PC-9 (cell line): Measurements from ENCODE around the gene HAUS3. TPM values are rescaled to one million over a fixed set of nuclear protein-coding genes. Genes with fewer than 3 reads are reported as not detected.

ENCODE experiments used
- BruUV-seq: library from RNA; stranded (reverse); fragments of 400-500 nt; replicated peaks from 2 replicates; lab custom pipeline; 2021; lab: Mats Ljungman, UMichigan
- CTCF ChIA-PET: fragments of 300-600 bp; sonication (Branson Sonifier 250); formaldehyde crosslinking; loops from one replicate; lab custom pipeline; 2022; ENCODE audit warnings: antibody characterized with exemption; lab: Charles Lee
- POLR2A ChIA-PET: fragments of 300-600 bp; sonication (Branson Sonifier 250); formaldehyde crosslinking; loops from one replicate; lab custom pipeline; 2022; ENCODE audit warnings: antibody characterized with exemption; ENCODE audit not compliant: unreplicated experiment; lab: Charles Lee
- DNase-seq, 2 experiments: peaks; one replicate each; pipeline versions ENCODE4 v3.0.0 to v3.0.0-alpha.2; 2015 to 2022; ENCODE audit warnings: mixed read lengths in 1 of 2
- H2AFZ ChIP-seq: fragments of 200-600 bp; sonication (generic); 2 replicates; pipeline ENCODE4 v1.8.1; 2017; ENCODE audit warnings: antibody characterized with exemption
- H3F3A ChIP-seq: fragments of 200-600 bp; sonication (generic); 2 replicates; pipeline ENCODE4 v1.8.1; 2017; ENCODE audit warnings: antibody characterized with exemption, mild to moderate bottlenecking, low read depth; ENCODE audit not compliant: insufficient read depth
- H3K27ac ChIP-seq: fragments of 200-600 bp; sonication (generic); 2 replicates; pipeline ENCODE4 v1.6.1; 2016; ENCODE audit warnings: mixed run types
- H3K27me3 ChIP-seq: fragments of 200-600 bp; sonication (generic); 2 replicates; pipeline ENCODE4 v1.6.1; 2016; ENCODE audit warnings: low read depth, mixed run types; ENCODE audit not compliant: insufficient read depth
- H3K36me3 ChIP-seq: fragments of 200-600 bp; sonication (generic); 2 replicates; pipeline ENCODE4 v1.6.1; 2016; ENCODE audit warnings: low read depth, mixed run types
- H3K4me1 ChIP-seq: fragments of 200-600 bp; sonication (generic); replicated peaks from 2 replicates; pipeline ENCODE4 v1.6.1; 2016; ENCODE audit warnings: mixed run types; ENCODE audit not compliant: insufficient read depth
- H3K4me2 ChIP-seq: fragments of 200-600 bp; sonication (generic); 2 replicates; pipeline ENCODE4 v1.6.1; 2017; ENCODE audit warnings: mixed run types
- H3K4me3 ChIP-seq: fragments of 200-600 bp; sonication (generic); 2 replicates; pipeline ENCODE4 v1.6.1; 2016; ENCODE audit warnings: mixed run types
- H3K79me2 ChIP-seq: fragments of 200-600 bp; sonication (generic); 2 replicates; pipeline ENCODE4 v1.6.1; 2017; ENCODE audit warnings: low read depth, mixed run types
- H3K9me2 ChIP-seq: fragments of 200-600 bp; sonication (generic); 2 replicates; pipeline ENCODE4 v1.8.1; 2017; ENCODE audit warnings: mild to moderate bottlenecking; ENCODE audit not compliant: insufficient read depth
- H3K9me3 ChIP-seq: fragments of 200-600 bp; sonication (generic); 2 replicates; pipeline ENCODE4 v1.8.1; 2016; ENCODE audit warnings: low read depth; ENCODE audit not compliant: insufficient read depth
- H4K20me1 ChIP-seq: fragments of 200-600 bp; sonication (generic); 2 replicates; pipeline ENCODE4 v1.8.1; 2017; ENCODE audit not compliant: insufficient read depth
- CTCF ChIP-seq: fragments of 200-600 bp; sonication (generic); conservative IDR thresholded peaks from 2 replicates; pipeline ENCODE4 v1.6.1; 2017; ENCODE audit warnings: mixed run types, antibody characterized with exemption, mild to moderate bottlenecking, moderate library complexity
- EZH2 ChIP-seq: fragments of 200-600 bp; sonication (generic); IDR thresholded peaks from 2 replicates; pipeline ENCODE4 v1.8.0; 2017; ENCODE audit warnings: antibody characterized with exemption, low read depth
- intact Hi-C: fragments of 100-400 bp; cut with micrococcal nuclease; formaldehyde crosslinking; loops from one replicate; pipeline ENCODE4 v1.10.0; 2022; ENCODE audit not compliant: unreplicated experiment
- total RNA-seq: library from RNA; stranded (reverse); gene quantifications from 2 replicates; pipeline ENCODE4 v1.2.3, GENCODE V29; 2021

Gene HAUS3
- total RNA-seq, 1 experiment from 2014 or later: 16.2 TPM

- no peaks in the 10 kb centered on the region for H3K36me3 ChIP-seq
- 0 out of 2 replicates have a peak, but pooled peaks cover 6% of the 10 kb centered on the region for H3K27me3 ChIP-seq
- H3F3A ChIP-seq: no peaks in the 10 kb centered on the region
- H3K79me2 ChIP-seq: no peaks in the 10 kb centered on the region
- no peak for DNase-seq
- H2AFZ ChIP-seq: peak overlapping the region; percentile 89
- intact Hi-C loops: loop anchor here (5.0 kb wide), 1 partner anchor 207 kb away; the partner anchor contains the start of gene RNF4
- no peaks in the 10 kb centered on the region for H3K9me3 ChIP-seq
- ChIA-PET CTCF (no interaction called here), POLR2A (no interaction called here)
- H3K27ac ChIP-seq: no peak overlapping the region
- peak overlapping the region; percentile 95 for H3K4me2 ChIP-seq
- TF ChIP-seq EZH2 (no peak), CTCF (no peak)
- BruUV-seq: TSS peak; percentile 47
- no peaks in the 10 kb centered on the region for H3K9me2 ChIP-seq
- peak overlapping the region; percentile 76; the same call in 1 of the 2 replicates for H3K4me3 ChIP-seq
- peaks cover 9% of the 10 kb centered on the region; the same call in 1 of the 2 replicates for H3K4me1 ChIP-seq
- H4K20me1 ChIP-seq: 0 out of 2 replicates have a peak, but pooled peaks cover 5% of the 10 kb centered on the region
Observed at GRCh38 chr4:2260344-2261109, 18.6 kb upstream of the HAUS3 start.

- POLR2A ChIA-PET: no interaction called here
- H3K4me3 ChIP-seq: no peak overlapping the region
- 0 out of 2 replicates have a peak, but pooled peaks cover 5% of the 10 kb centered on the region for H4K20me1 ChIP-seq
- H3K27ac ChIP-seq: no peak overlapping the region
- H3K4me2 ChIP-seq: no peak overlapping the region
- H3K9me3 ChIP-seq: no peaks in the 10 kb centered on the region
- DNase-seq: no peak
- H3K79me2 ChIP-seq: no peaks in the 10 kb centered on the region
- CTCF ChIA-PET: no interaction called here
- no peaks in the 10 kb centered on the region for H3K36me3 ChIP-seq
- no peak overlapping the region for H2AFZ ChIP-seq
- H3K4me1 ChIP-seq: peaks cover 9% of the 10 kb centered on the region; the same call in 1 of the 2 replicates
- H3F3A ChIP-seq: no peaks in the 10 kb centered on the region
- BruUV-seq: no TSS peak
- H3K27me3 ChIP-seq: 0 out of 2 replicates have a peak, but pooled peaks cover 6% of the 10 kb centered on the region
- intact Hi-C loops: loop anchor here (5.0 kb wide), 1 partner anchor 208 kb away; the partner anchor contains the start of gene RNF4
- TF ChIP-seq CTCF (no peak), EZH2 (no peak)
- no peaks in the 10 kb centered on the region for H3K9me2 ChIP-seq
Observed at GRCh38 chr4:2259541-2260343, 17.8 kb upstream of the HAUS3 start.

- H4K20me1 ChIP-seq: 0 out of 2 replicates have a peak, but pooled peaks cover 5% of the 10 kb centered on the region
- H3F3A ChIP-seq: no peaks in the 10 kb centered on the region
- peaks cover 9% of the 10 kb centered on the region; the same call in 1 of the 2 replicates for H3K4me1 ChIP-seq
- no peak overlapping the region for H3K4me2 ChIP-seq
- no peak overlapping the region for H3K27ac ChIP-seq
- TF ChIP-seq EZH2 (no peak), CTCF (no peak)
- no peaks in the 10 kb centered on the region for H3K9me2 ChIP-seq
- ChIA-PET POLR2A (no interaction called here), CTCF (no interaction called here)
- no peaks in the 10 kb centered on the region for H3K79me2 ChIP-seq
- no peak overlapping the region for H3K4me3 ChIP-seq
- no peaks in the 10 kb centered on the region for H3K36me3 ChIP-seq
- H3K27me3 ChIP-seq: 0 out of 2 replicates have a peak, but pooled peaks cover 6% of the 10 kb centered on the region
- no peak for DNase-seq
- H3K9me3 ChIP-seq: no peaks in the 10 kb centered on the region
- H2AFZ ChIP-seq: no peak overlapping the region
- intact Hi-C loops: no loop called here
- no TSS peak for BruUV-seq
Observed at GRCh38 chr4:2259036-2259540, 17.2 kb upstream of the HAUS3 start.
